HG03378 (cell line): Measurements from ENCODE around the gene ZBP1.
"Not testable (repeated sequence)": the region's sequence is repeated elsewhere in the genome, so short reads cannot be mapped to it uniquely, and the experiment has no call there.

ENCODE experiments used
- ATAC-seq: cut with Tn5 transposase; IDR thresholded peaks from one replicate; pipeline ENCODE4 v1.9.1; 2021; ENCODE audit warnings: mild to moderate bottlenecking, moderate library complexity; ENCODE audit not compliant: unreplicated experiment

The ZBP1 gene

DNA sequence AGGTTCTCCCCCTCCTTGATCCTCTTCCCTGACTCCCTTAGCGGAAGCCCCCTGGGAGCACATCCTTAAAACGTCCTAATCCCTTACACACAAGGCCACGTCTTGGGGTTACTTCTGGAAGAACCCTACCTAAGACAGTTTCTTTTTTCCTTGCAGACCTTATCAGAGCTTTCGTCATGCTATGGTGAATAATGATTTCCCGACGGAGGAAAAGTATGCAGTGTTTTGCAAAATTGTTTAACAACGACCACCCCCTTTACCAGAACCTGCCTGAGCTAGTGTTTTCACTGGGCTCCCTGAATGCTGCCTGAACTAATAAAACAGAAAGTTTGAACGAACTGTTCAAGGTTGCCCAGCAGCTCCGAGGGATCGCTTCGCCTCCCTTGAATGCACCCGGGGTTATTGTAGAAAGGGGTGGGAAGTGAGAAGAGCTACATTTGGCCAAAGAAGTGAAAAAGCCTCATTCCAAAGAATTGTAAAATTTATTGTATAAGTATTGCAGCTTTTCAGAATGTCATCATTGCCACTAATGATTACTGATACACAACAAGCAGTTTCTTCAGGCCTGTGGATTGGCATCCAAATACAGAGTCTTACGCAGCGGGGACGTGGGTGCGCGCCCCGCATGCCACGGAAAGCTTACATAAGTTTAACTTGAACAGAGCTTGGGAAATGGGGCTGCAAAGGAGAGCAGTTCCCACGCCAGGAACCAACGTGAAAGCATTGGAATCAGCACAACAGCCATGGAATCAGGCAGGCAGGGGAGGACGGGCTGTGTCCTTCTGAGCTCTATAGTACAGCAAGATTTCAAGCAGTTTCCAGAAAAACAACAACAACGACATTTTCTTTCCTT lies 27.9 kb upstream of the ZBP1 start:
- no peak for ATAC-seq

DNA sequence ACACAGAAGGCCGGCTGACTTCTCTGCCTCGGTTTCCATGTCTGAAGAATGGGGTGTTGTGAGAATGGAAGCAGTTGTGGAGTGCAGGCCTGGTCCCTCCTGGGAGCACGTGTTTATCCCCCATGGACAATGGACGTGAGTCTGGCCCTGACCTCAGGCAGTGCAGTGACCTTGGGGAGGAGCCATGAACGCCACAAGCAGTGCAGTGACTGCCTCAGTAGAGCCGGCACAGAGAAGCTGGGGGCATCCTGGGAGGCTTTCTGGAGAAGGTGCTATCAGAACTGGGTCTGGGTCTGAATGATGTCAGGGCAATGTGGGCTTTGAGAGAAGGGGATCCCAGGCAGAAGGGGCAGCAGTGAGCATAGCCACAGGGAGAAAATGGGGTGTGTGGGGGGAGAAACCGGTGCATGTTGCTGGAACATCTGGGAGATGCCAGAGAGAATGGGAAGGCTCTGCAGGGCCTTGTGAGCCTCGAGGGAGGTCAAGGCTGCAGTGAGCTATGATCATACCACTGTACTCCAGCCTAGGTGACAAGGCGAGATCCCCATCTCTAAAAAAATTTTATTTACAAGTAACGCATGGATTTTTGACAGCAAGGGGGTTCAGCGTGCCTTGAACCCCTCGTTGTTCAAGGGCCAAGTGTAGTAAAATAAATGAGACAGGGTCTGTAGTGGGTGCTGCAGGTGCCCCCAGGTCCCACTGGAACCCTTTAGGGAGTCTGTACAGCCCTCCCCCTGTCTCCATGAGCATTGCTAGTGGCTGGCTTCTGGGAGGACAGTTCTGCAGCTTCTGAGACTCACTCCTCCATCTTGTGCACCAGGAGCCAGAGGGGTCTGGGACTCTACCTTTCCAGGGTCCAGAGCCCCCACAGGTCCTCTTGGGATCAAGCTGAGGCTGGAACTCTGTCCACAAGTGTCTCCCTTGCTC lies 27.0 kb upstream of the ZBP1 start:
- ATAC-seq = no peak

DNA sequence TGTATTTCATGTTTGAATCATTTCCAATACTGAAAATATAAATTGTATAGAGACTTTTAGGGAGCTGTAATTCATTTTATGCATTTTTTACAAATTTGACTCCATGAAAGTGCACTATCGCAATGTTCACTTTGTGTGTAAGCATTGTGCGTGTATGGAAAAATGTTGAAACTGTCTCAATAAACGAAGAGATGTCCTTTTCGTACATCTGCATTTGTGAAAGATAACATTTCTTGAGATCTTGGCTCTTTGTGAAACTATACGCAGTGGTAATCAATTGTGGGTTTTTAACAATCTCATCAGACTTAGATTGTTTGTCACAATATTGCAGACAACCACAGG lies 18.6 kb upstream of the ZBP1 start:
- ATAC-seq = no peak

DNA sequence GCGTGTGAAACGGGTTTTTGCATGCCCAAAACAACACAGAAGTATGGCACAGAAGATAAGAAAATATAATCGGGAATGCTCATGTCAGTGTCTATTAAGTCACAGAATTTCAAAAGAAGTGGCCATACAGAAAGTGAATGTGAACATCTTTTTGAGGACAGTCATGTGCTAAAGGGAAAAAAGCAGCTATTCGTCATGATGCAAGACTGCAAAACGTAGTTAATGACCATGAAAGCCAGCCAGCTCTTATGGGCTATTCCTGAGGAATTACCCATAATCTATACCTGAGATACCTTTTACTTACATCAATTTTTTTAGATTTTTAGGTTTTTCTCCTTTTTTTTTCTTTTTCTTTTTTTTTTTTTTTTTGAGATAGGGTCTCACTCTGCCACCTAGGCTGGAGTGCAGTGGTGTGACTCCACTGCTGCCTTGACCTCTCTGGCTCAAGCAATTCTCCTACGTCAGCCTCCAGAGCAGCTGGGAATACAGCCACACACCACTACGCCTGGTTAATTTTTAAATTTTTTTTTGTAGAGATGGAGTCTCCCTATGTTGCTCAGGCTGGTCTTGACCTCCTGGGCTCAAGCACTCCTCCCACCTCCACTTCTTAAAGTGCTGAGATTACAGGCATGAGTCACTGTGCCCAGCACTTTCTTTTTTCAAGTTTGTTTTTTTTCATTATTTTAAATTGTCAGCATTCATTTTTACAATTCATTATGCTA lies 18.1 kb upstream of the ZBP1 start:
- no peak for ATAC-seq

DNA sequence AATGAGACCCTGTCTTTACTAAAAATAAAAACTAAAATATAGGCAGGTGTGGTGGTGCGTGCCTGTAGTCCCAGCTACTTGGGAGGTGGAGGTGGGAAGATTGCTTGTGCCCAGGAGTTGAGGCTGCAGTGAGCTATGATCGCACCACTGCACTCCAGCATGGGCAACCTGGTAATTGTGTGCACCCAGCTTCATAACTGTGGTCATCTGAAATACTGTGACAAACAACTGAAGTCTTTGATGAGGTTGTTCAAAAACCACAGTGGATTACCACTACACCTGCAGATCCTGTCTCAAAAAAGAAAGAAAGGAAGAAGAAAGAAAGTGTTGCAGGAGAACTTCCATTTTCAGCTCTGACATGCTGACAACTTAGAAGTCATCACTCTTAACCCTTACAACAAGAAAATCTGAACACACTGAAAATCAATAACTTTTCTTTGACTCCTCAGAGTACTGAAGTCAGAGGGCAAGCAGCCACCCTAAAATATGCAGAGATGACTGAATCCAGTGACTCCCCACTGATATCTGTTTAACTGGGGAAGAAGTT lies 13.8 kb upstream of the ZBP1 start:
- ATAC-seq = no peak

DNA sequence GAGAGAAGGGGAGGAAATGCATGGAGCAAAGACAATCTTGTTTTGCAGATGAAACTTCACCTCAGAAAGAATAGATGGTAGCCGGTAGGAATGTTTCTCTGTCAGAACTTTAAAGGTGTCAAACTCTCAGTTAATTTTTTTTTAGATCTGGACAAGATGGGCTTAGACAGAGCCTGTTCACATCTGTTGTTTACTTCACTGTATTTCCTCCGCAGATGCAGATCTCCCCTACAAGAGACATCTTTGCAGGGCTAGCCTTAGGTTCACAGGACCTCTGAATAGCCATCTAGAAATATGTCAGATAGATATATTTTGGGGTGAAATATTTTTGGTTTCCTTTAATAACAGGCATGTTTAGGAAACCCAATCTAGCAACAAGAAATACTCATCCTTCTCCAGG lies 12.1 kb upstream of the ZBP1 start:
- ATAC-seq = no peak

DNA sequence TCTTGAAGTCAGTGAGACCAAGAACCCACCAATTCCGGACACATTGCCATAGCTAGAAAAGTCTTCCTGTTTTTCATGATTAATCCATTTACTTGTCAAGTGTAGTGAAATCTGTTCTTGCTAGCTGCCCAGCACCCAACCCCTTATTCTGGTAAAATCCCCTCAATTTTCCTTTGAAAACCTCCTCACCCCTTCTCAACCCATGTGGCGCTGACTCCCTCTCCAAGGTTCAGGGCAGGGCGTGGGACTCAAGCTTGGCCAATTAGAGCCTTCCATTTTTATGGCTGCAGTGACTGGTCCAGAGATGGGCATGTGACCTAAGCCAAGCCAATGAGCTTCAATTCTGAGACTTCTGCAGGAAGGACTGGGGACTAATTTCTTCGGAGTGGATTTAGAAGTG lies 9.8 kb upstream of the ZBP1 start:
- ATAC-seq = no peak

DNA sequence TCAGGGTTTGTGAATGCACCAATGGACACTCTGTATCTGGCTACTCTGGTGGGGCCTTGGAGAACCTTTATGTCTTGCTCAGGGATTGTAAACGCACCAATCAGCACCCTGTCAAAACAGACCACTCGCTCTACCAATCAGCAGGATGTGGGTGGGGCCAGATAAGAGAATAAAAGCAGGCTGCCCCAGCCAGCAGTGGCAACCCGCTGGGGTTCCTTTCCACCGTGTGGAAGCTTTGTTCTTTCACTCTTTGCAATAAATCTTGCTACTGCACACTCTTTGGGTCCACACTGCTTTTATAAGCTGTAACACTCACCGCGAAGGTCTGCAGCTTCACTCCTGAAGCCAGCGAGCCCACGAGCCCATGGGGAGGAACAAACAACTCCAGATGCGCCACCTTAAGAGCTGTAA lies 9.3 kb upstream of the ZBP1 start:
- ATAC-seq = not testable (repeated sequence)

DNA sequence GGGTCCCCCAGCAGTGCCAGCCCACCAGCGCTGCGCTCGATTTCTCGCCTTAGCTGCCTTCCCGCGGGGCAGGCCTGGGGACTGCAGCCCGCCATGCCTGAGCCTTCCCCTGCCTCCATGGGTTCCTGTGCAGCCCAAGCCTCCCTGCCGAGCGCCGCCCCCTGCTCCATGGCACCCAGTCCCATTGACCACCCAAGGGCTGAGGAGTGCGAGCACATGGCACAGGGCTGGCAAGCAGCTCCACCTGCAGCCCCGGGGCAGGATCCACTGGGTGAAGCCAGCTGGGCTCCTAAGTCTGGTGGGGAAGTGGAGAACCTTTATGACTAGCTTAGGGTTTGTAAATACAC lies 8.7 kb upstream of the ZBP1 start:
- ATAC-seq = not testable (repeated sequence)

DNA sequence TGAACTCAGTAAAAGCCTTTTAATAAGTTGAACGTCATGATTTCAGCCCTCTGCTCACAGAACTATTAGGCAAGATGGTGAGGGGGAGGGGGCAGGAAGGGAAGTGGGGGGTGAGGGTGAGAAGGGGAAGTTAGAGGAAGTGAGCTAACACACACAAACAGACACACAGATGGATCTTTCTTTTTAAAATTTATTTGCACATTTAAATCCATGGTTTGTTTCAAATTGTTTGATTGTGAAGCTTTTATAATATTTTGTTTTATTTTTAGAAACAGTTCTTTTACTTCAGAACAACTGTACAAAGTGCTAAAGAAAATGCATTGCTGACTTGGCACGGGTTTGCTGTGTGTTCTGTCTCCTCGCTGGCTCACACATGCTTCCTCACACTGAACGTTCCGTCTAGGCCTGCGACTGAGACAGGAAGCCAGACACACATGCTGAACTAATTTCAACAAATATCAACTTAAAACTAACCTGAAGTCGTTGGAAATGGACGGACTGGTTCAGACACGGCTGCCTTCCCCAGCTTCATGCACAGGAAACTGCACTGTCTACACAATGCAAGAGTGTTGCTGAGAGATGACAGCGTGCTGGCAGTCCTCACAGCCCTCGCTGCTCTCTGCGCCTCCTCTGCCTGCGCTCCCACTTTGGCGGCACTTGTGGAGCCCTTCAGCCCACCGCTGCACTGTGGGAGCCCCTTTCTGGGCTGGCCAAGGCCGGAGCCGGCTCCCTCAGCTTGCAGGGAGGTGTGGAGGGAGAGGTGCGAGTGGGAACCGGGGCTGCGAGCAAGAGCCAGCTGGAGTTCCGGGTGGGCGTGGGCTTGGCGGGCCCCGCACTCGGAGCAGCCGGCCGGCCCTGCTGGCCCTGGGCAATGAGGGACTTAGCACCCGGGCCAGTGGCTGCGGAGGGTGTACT lies 8.1 kb upstream of the ZBP1 start:
- ATAC-seq = no peak

DNA sequence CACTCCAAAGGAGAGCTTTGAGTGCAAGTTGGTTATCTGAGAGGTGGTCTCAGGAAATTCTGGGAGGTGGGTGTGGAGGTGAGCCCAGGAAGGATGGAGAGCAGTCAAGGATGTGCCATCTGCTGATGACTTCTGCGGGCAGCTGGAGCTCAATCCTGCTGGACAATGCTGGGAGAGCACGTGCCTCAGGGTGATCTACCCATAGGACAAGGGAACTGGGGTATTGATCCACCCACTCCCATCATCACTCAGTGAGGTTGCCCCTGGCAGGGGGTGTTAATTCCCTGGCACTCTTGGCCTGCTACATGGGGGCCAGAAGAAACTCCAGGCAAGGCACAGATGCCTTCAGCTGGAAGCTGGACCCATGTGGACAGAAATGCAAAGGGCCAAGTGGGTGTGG lies 7.1 kb upstream of the ZBP1 start:
- no peak for ATAC-seq

DNA sequence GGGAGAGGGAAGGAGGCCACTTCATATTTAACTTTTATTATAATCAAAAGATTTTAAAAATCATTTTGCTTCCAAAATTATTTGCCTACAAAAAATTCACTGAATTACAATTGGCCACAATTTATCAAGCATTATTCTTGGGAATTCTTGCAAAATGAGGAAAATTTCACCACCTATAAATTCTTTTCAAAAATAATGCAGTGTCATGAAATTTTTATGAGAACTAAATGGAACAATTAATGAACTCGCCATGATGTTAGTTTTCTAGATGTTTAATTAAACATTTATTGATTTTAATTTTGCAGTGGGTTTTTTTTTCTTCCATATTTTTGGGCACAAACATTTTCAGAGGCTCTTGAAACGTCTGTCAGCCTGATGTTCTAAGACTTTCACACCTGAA lies 5.8 kb upstream of the ZBP1 start:
- ATAC-seq = no peak

DNA sequence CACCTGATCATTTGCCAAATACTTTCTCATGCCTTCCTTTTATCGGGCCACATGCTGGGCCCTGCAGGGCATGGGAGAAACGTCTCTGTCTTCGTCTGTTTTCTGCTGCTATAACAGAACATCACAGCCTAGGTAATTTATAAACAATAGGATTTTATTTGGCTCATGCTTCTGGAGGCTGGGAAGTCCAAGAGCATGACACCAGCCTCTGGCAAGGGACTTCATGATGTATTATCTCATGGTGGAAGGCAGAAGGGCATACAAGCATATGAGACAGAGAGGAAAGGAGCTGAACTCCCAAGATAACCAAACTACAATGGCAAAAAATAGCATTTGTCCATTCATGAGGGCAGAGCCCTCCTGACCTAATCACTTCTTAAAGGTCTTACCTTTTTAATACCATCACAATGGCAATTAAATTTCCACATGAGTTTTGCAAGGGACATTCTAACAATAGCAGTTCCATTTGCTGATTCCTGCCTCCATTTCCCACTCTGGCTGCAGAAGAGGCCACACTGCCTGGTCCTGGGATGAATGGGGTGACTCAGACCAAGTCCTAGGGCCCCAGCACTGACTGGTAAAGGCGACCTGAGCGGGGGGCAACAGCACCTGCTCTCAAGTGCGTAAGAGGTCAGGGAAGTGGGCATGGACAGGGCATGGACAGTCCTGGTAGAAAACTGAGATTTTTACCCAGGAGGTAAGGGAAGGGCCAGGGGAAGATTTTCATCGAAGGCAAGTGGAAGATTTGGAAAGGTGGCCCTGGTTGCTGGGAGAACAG lies 5.1 kb upstream of the ZBP1 start:
- no peak for ATAC-seq

DNA sequence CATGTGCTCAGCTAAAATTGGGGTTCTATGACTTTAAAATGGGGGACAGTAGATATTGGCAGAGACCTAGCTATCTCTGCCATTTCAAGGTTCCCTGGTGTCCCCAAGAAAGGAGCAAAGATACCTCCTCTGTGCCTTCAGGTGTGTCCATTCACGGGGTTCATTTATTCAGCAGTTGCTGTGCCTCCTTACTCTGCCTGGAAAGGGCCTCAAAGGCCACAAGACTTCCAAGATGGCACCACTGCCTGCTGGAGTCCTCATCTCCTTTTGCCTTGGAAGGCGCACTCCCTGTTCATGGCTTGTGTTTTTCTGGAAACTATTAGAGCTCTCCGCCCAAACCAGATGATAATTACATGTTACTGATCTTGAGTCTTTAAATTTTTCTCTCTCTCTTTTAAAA lies 3.9 kb upstream of the ZBP1 start:
- no peak for ATAC-seq

DNA sequence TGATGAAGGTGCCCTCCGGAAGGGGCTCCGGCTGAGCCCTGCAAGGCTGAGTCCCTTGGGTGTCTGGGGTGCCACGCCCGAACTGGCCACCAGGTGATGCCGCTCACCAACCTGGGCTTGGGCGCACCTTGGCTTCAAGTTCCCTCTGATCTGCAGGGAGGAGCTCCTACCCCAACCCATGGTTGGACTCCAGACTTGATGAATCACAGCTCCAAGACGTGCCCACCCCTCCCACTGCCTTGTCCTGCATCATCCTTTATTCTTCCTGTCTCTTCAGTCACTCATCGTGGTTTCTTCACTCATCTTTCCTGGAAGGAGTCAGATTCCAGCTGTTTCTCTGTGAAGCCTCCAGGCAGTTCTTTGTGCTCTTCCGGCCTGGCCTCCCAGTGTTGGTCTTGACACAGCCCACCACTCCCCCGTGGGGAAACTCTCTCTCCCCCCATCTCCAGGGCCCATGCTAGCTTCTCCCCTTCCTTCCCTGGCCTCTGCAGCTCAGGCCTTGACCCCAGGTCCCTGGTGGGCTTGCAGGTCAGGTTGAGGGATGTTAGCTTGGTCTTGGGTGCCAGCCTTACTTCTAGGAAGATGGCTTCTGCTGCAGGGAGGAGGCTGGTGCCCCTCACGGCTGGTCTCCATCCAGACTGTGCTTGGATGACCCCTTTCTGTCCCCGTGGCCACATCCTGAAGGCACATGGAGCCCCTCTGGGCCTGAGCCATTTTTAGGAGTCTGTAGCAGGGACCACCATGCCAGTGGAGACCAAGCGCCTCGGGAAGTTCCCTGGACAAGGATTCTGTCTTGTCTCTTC lies 2.6 kb upstream of the ZBP1 start:
- ATAC-seq = no peak

DNA sequence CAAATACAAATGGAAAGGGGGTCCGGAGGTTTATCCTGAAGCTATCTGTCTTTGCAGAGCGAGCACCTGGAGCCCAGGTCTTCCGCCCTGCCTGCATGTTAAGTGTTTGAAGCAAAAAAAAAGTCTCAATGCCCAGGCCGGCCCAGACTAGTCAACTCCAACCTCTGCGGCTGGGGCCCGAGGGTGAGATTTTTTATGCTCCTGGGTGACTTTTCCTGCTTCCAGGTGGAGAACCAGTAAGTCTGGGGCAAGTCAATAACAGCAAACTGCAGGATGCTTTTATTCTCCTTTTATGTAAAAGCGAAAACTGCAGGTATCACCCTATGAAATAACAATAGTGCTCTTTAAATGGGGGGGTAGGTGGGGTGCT lies 2.0 kb upstream of the ZBP1 start:
- no peak for ATAC-seq

DNA sequence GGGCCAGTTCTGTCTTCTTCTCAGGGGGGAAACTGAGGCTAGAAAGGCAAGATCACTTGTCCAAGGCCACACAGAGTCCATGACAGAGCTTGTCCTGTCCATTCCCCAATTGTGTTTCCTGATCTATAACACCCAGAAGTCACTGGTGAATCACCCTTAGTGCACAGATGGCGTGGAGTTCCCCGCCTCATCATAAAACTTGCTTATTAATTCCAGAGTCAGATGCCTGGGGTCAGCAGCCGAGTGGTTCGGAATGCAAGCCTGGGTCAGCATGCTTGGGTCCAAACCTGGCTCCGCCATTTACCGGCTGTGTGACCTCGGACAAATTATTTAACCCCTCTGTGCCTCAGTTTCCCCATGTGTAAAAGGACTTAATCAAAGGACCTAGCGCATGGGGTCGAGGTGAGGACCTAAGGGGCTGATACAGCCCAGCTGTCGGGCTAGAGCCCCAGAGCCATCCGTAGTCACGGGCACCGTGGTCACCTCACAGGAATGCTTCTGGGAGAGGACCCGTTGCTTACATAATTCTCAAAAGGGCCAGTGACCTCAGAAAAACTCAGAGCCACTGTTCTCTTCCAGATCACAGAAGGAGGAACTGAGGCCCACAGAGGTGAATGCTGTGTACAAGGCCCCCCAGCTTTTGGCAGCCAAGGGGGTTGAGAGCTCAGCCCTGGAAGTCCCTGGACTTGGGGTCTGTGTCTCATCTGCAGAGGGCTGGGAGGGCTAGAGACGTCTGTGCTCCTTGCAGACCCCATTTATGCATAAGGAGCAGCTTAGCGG lies 1.4 kb upstream of the ZBP1 start:
- no peak for ATAC-seq

DNA sequence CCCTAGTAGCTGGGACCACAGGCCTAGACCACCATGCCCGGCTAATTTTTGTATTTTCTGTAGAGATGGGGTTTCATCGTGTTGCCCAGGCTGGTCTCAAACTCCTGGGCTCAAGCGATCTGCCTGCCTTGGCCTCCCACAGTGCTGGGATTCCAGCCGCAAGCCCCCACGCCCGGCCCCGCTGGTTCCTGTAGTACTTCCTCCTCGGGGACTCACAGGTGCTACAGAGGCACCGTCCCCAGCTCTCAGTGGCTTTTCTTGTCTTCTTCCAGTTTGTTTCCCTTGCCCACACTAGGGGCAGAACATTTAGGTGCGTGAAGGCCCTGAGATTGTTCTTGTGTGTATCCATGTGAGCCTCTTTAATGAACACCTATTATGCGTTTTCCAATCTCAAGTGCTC lies 773 bp upstream of the ZBP1 start:
- ATAC-seq = no peak
